HG02759 (cell line): ENCODE results near the gene RBFOX2.
"Not testable (repeated sequence)": the region's sequence is repeated elsewhere in the genome, so short reads cannot be mapped to it uniquely, and the experiment has no call there.

ENCODE experiments used
- ATAC-seq: cut with Tn5 transposase; IDR thresholded peaks from one replicate; pipeline ENCODE4 v1.9.1; 2021; ENCODE audit warnings: mild to moderate bottlenecking, moderate library complexity; ENCODE audit not compliant: unreplicated experiment

RBFOX2 gene

GRCh38 chr22:36010090-36010489 is 18.5 kb downstream of the RBFOX2 start:
- no peak for ATAC-seq

DNA sequence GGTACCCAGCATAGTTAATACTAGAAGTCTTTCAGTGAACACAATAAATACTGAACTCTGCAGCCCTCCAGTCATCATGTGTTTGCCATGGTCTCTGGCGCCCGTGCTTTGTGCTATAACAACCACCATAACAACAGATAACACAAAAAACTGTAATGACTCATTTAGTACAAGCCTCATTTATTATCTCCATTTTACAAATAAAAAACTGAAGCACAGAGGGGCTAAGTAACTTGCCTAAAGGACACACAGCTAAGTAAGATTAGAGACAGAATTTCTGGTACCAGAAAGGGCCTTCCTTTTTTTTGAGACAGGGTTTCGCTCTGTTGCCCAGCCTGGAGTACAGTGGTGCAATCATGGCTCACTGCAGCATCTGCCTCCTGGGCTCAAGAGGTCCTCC is 19.5 kb downstream of the RBFOX2 start:
- ATAC-seq, result no peak

GRCh38 chr22:36008565-36008964 is 20.1 kb downstream of the RBFOX2 start:
- ATAC-seq, result no peak

DNA sequence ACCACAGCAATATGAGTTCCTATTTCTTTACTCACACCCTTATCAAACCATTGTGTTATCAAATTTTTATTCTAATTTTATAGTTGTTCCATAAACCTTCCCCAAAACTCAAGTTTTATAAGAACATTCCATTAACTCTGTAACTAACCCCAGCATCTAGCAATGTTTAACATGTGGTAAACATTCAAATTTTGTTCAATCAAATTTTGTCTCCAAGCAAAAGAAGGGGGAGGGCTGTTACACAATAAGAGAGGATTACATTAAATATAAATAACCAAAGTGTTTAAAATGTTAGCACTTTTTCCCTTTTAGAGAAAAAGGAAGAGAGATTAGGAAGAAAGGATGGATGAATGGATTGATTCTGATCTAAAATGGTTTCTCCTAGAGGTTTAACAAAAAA is 20.5 kb downstream of the RBFOX2 start:
- no peak for ATAC-seq

DNA sequence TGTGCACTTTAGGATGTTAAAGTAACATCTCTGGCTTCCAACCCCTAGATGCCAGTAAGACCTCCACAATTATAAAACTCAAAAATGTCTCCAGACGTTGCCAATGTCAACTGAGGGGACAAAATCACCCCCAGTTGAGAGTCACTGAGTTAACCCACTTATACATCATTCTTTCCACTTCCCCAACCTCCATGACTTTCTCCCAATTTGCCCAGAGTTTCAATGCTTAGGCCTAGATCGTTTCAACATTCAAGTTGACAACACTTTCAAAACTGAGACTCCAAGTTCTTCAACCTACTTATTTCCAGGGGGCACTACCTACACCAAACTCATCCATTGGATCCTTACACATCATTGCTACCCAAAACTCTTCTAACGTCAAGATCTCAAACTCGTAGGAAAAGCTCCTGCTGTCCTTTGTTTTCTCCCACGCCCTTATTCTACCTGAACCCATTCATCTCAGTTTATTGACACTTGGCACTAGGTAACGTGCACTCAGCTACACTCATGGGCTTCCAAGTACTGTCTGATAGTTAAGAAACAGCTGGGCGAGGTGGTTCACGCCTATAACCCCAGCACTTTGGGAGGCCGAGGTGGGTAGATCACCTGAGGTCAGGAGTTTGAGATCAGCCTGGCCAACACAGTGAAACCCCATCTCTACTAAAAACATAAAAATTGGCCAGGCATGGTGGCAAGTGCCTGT is 24.5 kb downstream of the RBFOX2 start:
- ATAC-seq, result no peak

- no peak for ATAC-seq
These were observed 25.8 kb downstream of the RBFOX2 start for GRCh38 chr22:36002718-36003260.

GRCh38 chr22:36002084-36002483 is 26.5 kb downstream of the RBFOX2 start:
- ATAC-seq, result no peak

- ATAC-seq, result no peak
These were observed 29.9 kb downstream of the RBFOX2 start for GRCh38 chr22:35998748-35999147.

GRCh38 chr22:35997438-35997837 is 31.2 kb downstream of the RBFOX2 start:
- no peak for ATAC-seq

- no peak for ATAC-seq
These were observed 32.0 kb downstream of the RBFOX2 start for GRCh38 chr22:35996596-35996995.

DNA sequence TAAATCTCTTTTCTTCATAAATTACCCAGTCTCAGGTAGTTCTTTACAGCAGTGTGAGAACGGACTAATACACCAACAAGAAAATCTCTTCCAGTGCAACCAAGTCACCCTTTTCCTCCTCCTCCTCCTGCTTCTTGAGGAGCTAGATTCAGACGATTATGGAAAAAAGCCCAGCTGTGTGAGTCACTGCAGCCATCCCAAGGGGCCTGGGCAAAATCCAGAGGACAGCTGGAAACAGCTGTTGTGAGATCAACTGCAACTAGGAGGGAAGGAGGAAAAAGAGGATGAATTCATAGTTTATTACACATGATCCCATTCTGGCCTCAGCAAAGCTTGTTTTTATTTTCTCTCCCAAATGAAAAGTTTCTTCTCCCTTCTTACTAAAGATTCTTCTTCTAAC is 32.9 kb downstream of the RBFOX2 start:
- no peak for ATAC-seq

- no peak for ATAC-seq
These were observed 33.3 kb downstream of the RBFOX2 start for GRCh38 chr22:35995348-35995747.

DNA sequence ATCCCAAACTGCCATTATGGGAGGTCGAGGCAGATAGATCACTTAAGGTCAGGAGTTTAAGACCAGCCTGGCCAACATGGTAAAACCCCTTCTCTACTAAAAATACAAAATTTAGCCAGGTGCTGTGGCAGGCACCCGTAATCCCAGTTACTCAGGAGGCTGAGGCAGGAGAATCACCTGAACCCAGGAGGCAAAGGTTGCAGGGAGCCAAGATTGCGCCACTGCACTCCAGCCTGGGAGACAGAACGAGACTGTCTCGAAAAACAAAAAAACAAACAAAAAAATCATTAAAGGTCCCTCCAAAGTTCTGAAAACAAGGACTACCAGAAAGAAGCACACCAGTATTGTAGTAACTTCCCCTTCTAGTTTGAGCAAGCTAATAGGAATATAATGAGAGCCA is 34.9 kb downstream of the RBFOX2 start:
- ATAC-seq, result not testable (repeated sequence)

DNA sequence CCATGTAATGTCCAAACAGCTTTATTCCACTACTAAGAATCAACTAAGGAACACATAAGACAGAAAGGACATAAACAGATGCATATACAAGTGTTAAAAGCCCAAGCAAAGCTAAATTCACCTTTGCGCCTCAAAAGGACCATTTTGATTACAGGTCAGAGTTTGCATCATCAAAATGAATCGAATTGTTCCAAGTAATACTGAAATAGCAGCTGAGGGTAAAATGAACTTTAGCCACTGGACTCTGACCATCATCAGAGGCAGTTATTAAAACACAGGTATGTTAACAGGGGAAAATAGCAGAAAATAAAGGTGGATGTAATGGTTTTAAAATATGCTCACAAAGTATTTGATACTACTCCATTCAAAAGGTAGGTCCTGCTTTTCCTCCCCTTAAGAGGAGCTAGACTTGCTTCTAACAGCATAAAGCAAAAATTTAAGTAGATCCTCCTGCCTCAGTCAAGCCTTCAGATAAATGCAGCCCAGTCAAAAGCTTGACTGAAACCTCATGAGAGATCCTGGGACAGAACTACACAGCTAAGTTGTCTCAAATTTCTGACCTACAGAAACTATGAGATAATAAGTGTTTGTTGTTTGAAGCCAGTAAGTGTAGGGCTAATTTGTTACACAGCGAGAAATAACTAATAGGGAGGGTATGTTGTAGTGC is 35.4 kb downstream of the RBFOX2 start:
- ATAC-seq, result no peak

- ATAC-seq, result no peak
These were observed 37.5 kb downstream of the RBFOX2 start for GRCh38 chr22:35991168-35991567.

- no peak for ATAC-seq
These were observed 40.6 kb downstream of the RBFOX2 start for GRCh38 chr22:35988030-35988429.

DNA sequence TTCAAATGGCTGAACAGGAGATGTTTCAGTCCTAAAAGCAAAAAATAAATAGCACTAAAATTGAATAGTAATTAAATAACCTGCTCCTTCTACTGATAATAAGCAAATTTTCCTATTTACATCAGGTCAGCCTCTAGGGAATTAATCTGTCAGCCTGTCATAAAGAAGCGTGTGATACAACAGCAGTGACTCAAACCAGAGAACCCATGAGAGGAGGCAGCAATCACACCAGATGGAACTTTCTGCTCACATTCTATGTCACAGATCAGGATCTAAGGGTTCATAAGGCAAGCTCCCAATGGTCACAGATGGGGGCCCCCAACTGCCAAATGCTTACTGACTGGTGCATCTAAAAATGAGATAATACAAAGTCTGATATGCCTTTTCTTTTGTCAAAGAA is 41.1 kb downstream of the RBFOX2 start:
- ATAC-seq, result no peak

GRCh38 chr22:35986088-35986487 is 42.5 kb downstream of the RBFOX2 start:
- ATAC-seq, result no peak

DNA sequence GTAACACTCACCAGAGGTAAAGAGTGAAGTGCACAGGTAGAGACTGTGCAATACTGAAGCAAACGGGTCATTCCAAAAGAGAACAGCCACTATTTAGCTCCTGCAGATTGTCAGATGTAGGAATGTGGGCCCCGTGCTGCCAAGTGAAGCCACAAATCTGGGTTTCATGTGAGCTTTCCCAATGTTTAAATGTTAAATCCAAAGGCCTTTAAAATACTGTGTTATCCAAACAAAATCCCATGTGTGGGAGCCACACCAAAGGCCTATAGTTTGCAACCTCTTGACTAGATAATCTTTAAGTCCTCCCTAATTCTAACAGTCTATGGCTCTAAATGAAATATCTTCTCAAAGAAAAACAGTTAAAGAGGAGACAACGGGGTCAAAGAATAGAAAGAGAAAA is 43.3 kb downstream of the RBFOX2 start:
- no peak for ATAC-seq

GRCh38 chr22:35984183-35985175 is 44.1 kb downstream of the RBFOX2 start:
- no peak for ATAC-seq

DNA sequence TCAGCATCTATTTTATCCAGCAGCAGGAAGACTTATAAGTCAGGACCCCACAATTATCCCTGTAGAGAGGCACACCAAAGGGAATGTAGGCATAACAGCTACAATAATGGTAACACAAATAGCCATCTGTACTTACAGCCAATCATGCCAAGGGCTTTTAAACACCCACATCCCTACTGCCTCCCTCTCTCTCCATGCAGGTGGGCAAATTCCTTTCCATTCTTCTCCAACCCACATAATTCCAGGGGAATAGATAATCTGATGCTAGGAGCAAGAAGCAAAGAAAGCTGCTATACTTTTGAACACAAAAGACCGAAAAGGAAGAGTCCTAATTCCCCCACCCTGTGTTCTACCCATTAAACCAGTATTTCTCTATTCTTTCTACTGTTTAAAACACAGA is 46.7 kb downstream of the RBFOX2 start:
- no peak for ATAC-seq
